Hepatocyte (in vitro differentiated cells): ENCODE data around the gene PPCDC. TPM values are rescaled to one million over a fixed set of nuclear protein-coding genes. Genes with fewer than 3 reads are reported as not detected.

ENCODE experiments used
- DNase-seq: peaks from one replicate; pipeline ENCODE4 v3.0.0-alpha.2; 2016; ENCODE audit warnings: low spot score
- H2AFZ ChIP-seq: fragments of 200-600 bp; sonication (generic); 2 replicates; pipeline ENCODE4 v1.6.0; 2016; ENCODE audit warnings: antibody characterized with exemption, mild to moderate bottlenecking
- H3K27ac ChIP-seq: fragments of 200-600 bp; sonication (generic); 2 replicates; pipeline ENCODE4 v1.5.1; 2016; ENCODE audit warnings: mild to moderate bottlenecking
- H3K27me3 ChIP-seq: fragments of 200-600 bp; sonication (generic); 2 replicates; pipeline ENCODE4 v1.6.1; 2016
- H3K36me3 ChIP-seq: fragments of 200-600 bp; sonication (generic); replicated peaks from 2 replicates; pipeline ENCODE4 v1.5.1; 2016; ENCODE audit warnings: low read depth; ENCODE audit not compliant: insufficient read depth
- H3K4me1 ChIP-seq: fragments of 200-600 bp; sonication (generic); 2 replicates; pipeline ENCODE4 v1.5.1; 2016; ENCODE audit warnings: mild to moderate bottlenecking, moderate library complexity; ENCODE audit not compliant: insufficient read depth
- H3K4me2 ChIP-seq: fragments of 200-600 bp; sonication (generic); 2 replicates; pipeline ENCODE4 v1.6.0; 2016
- H3K4me3 ChIP-seq: fragments of 200-600 bp; sonication (generic); 2 replicates; pipeline ENCODE4 v1.5.1; 2016; ENCODE audit warnings: mild to moderate bottlenecking
- H3K79me2 ChIP-seq: fragments of 200-600 bp; sonication (generic); 2 replicates; pipeline ENCODE4 v1.6.0; 2017; ENCODE audit warnings: mild to moderate bottlenecking
- H3K9me2 ChIP-seq: fragments of 200-600 bp; sonication (generic); replicated peaks from 2 replicates; pipeline ENCODE4 v1.6.0; 2017; ENCODE audit warnings: mild to moderate bottlenecking; ENCODE audit not compliant: insufficient read depth
- H3K9me3 ChIP-seq: fragments of 200-600 bp; sonication (generic); 2 replicates; pipeline ENCODE4 v1.5.1; 2016; ENCODE audit warnings: low read depth, mild to moderate bottlenecking
- H4K20me1 ChIP-seq: fragments of 200-600 bp; sonication (generic); 2 replicates; pipeline ENCODE4 v1.6.0; 2016; ENCODE audit warnings: mild to moderate bottlenecking; ENCODE audit not compliant: insufficient read depth, poor library complexity, severe bottlenecking
- EZH2 ChIP-seq: fragments of 200-600 bp; sonication (generic); IDR thresholded peaks from 2 replicates; pipeline ENCODE4 v1.6.1; 2016; ENCODE audit warnings: antibody characterized with exemption, mild to moderate bottlenecking, borderline replicate concordance
- EZH2phosphoT487 ChIP-seq: fragments of 200-600 bp; sonication (generic); IDR thresholded peaks from one replicate; pipeline ENCODE4 v1.6.1; 2018; ENCODE audit warnings: antibody characterized with exemption, mild to moderate bottlenecking, low read depth, moderate library complexity; ENCODE audit not compliant: unreplicated experiment, severe bottlenecking
- WGBS: methylation state at CpG from one replicate; pipeline ENCODE4 v1.1.6; 2016; ENCODE audit warnings: low lambda C conversion rate; ENCODE audit errors: missing lambda C conversion rate; 5-methylcytosine and 5-hydroxymethylcytosine counted together
- polyA plus RNA-seq: library from polyadenylated mRNA; unstranded; fragments of >200 nt; fragmentation: Nextera tagmentation; extraction: Ambion mirVana; gene quantifications from 2 replicates; pipeline ENCODE4 v1.2.1, GENCODE V29; 2016
- total RNA-seq: library from RNA; depleted of rRNA; stranded (reverse); fragments of >200 nt; gene quantifications from 2 replicates; pipeline ENCODE4 v1.2.3, GENCODE V29; 2014
- TF ChIP-seq, protein P1 (sequence below): fragments of 200-600 bp; sonication (generic); IDR thresholded peaks from 2 replicates; pipeline ENCODE4 v1.5.1; 2016; ENCODE audit warnings: antibody characterized with exemption, mild to moderate bottlenecking; ENCODE audit not compliant: poor library complexity

Gene PPCDC
- total and polyA plus RNA-seq, 2 experiments from 2014 or later, result 16.4 to 21.1 TPM

DNA sequence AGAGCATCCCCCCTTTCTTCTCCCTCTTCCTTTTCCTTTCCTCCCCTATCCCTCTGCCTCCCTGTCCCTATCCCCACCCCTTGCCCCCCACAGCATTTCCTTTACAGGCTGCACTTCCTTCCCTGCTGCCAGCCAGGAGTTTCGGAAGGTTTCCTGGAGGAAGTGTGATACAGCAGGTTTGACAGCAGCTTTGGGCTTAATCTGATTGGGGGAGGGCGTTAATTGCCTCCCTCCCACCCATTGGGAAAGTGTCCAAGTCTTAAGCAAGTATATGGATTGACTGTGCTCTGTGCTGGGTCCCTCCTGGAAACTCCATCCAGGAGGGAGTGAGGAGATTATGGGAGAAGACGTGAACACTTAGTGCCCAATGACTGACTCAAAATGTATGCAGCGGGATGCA lies 26.2 kb upstream of the PPCDC start:
- Histone ChIP-seq H3K4me1 (peaks cover 9% of the 10 kb centered on the region), H3K27ac (no peak overlapping the region), H4K20me1 (no peaks in the 10 kb centered on the region), H2AFZ (no peak overlapping the region), H3K4me3 (no peak overlapping the region), H3K4me2 (no peak overlapping the region), H3K36me3 (no peaks in the 10 kb centered on the region), H3K9me2 (no peaks in the 10 kb centered on the region), H3K27me3 (no peaks in the 10 kb centered on the region), H3K79me2 (peaks cover 7% of the 10 kb centered on the region), H3K9me3 (no peaks in the 10 kb centered on the region)
- TF ChIP-seq, protein P1, sequence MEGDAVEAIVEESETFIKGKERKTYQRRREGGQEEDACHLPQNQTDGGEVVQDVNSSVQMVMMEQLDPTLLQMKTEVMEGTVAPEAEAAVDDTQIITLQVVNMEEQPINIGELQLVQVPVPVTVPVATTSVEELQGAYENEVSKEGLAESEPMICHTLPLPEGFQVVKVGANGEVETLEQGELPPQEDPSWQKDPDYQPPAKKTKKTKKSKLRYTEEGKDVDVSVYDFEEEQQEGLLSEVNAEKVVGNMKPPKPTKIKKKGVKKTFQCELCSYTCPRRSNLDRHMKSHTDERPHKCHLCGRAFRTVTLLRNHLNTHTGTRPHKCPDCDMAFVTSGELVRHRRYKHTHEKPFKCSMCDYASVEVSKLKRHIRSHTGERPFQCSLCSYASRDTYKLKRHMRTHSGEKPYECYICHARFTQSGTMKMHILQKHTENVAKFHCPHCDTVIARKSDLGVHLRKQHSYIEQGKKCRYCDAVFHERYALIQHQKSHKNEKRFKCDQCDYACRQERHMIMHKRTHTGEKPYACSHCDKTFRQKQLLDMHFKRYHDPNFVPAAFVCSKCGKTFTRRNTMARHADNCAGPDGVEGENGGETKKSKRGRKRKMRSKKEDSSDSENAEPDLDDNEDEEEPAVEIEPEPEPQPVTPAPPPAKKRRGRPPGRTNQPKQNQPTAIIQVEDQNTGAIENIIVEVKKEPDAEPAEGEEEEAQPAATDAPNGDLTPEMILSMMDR, result no peak
- TF ChIP-seq EZH2 (no peak), EZH2phosphoT487 (no peak)
- WGBS, result 90% methylated on average over 4 of the region's 4 CpGs
- DNase-seq, result no peak

DNA sequence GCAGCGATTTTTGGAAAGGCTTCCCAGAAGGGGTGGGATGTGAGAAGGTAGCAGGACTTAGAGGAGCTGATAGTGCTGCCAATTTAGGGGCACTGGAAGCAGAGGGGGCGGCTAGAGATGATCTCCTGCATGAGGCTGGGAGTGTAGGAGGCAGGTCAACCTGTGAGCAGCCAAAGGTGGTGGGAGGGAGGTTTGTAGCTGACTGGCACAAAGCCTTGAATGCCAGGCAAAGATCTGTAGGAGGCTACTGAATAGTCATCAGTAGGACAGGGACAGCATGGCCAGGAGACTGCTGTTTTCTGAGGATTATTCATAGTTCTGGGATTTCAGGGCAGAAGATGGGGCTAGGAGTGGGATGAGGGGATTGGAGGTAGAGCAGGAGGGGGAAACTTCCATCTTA lies 25.8 kb upstream of the PPCDC start:
- no peak overlapping the region for H3K4me3 ChIP-seq
- H3K27ac ChIP-seq, result no peak overlapping the region
- TF ChIP-seq EZH2phosphoT487 (no peak), EZH2 (no peak)
- TF ChIP-seq, protein P1, result no peak
- H3K27me3 ChIP-seq, result no peaks in the 10 kb centered on the region
- H3K9me3 ChIP-seq, result no peaks in the 10 kb centered on the region
- H4K20me1 ChIP-seq, result no peaks in the 10 kb centered on the region
- H2AFZ ChIP-seq, result no peak overlapping the region
- DNase-seq, result no peak
- H3K4me1 ChIP-seq, result peaks cover 9% of the 10 kb centered on the region
- H3K4me2 ChIP-seq, result no peak overlapping the region
- no peaks in the 10 kb centered on the region for H3K36me3 ChIP-seq
- H3K79me2 ChIP-seq, result peaks cover 7% of the 10 kb centered on the region
- no peaks in the 10 kb centered on the region for H3K9me2 ChIP-seq
- 97% methylated on average over 2 of the region's 2 CpGs for WGBS

DNA sequence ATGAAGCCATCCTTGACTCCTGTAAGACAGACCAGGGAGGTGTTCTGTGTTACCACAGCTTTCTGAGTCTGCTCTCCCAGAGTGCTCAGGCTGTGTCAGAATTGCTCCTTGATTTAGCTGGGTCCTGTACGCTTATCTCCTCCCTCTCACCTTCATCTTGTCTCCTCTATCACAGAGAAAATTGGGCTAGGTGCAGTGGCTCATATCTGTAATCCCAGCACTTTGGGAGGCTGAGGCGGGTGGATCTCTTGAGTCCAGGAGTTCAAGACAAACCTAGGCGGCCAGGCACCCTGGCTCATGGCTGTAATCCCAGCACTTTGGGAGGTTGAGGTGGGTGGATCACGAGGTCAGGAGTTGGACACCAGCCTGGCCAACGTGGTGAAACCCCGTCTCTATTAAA lies 22.1 kb upstream of the PPCDC start:
- WGBS, result 89% methylated on average over 6 of the region's 6 CpGs
- no peaks in the 10 kb centered on the region for H3K9me2 ChIP-seq
- no peak for TF ChIP-seq EZH2phosphoT487
- TF ChIP-seq, protein P1, result no peak
- TF ChIP-seq EZH2, result no peak
- no peaks in the 10 kb centered on the region for H4K20me1 ChIP-seq
- H3K9me3 ChIP-seq, result no peaks in the 10 kb centered on the region
- H2AFZ ChIP-seq, result no peak overlapping the region
- no peak for DNase-seq
- H3K79me2 ChIP-seq, result peaks cover 7% of the 10 kb centered on the region
- H3K36me3 ChIP-seq, result no peaks in the 10 kb centered on the region
- H3K4me3 ChIP-seq, result no peak overlapping the region
- no peaks in the 10 kb centered on the region for H3K27me3 ChIP-seq
- no peak overlapping the region for H3K27ac ChIP-seq
- no peak overlapping the region for H3K4me2 ChIP-seq
- peaks cover 4% of the 10 kb centered on the region for H3K4me1 ChIP-seq

DNA sequence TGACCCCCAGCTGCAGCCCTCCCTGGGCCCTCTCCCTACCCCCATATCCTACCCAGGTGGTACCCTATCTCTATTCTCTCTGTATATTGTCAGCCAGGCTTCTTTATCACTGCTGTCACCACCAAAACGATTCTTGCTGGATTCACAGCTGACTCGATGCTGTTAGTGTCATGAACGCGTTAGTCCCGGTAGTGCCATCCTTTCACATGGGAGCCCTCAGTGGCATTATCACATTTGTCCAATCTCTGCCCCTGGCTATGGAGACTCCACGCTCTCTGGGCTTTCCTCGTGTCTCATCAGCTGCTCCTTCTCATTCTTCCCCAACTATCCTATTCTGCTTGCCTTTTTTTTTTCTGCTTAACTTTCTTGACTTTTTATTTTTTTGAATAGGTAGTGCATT lies 21.0 kb upstream of the PPCDC start:
- Histone ChIP-seq H3K4me2 (no peak overlapping the region), H3K4me3 (no peak overlapping the region), H3K9me3 (no peaks in the 10 kb centered on the region), H4K20me1 (no peaks in the 10 kb centered on the region), H3K4me1 (no peaks in the 10 kb centered on the region), H3K27me3 (no peaks in the 10 kb centered on the region), H3K79me2 (peaks cover 2% of the 10 kb centered on the region), H3K9me2 (no peaks in the 10 kb centered on the region), H3K36me3 (no peaks in the 10 kb centered on the region), H3K27ac (no peak overlapping the region), H2AFZ (no peak overlapping the region)
- TF ChIP-seq, protein P1, result no peak
- no peak for TF ChIP-seq EZH2
- TF ChIP-seq EZH2phosphoT487, result no peak
- 78% methylated on average over 7 of the region's 7 CpGs for WGBS
- DNase-seq, result no peak
